ENCODE results near the gene POLA2.

GRCh38 chr11:65260302-65260701, 1.5 kb upstream of the POLA2 start:
- TF ChIP-seq CTCF (IDR thresholded peaks at IDR 0.05) = no peak
- no peak for TF ChIP-seq POLR2A (IDR thresholded peaks at IDR 0.05)

All from testis (tissue), 2 donors.